Mesothelial cell of epicardium (in vitro differentiated cells): ENCODE measurements around the gene CUEDC2. TPM values are rescaled to one million over a fixed set of nuclear protein-coding genes. Genes with fewer than 3 reads are reported as not detected.

Experiments
- DNase-seq, 2 experiments: peaks; one replicate each; pipeline ENCODE4 v3.0.0; 2021; ENCODE audit warnings: low spot score in 2 of 2; ENCODE audit not compliant: unreplicated experiment in 2 of 2
- H3K27ac Mint-ChIP-seq: 2 replicates; pipeline ENCODE4 v1.8.0; 2021; ENCODE audit warnings: mixed read lengths
- H3K27me3 Mint-ChIP-seq: 2 replicates; pipeline ENCODE4 v1.8.0; 2021; ENCODE audit warnings: low read depth, mixed read lengths
- H3K36me3 Mint-ChIP-seq: 2 replicates; pipeline ENCODE4 v1.8.0; 2021; ENCODE audit warnings: mixed read lengths
- H3K4me1 Mint-ChIP-seq: 2 replicates; pipeline ENCODE4 v1.8.0; 2021; ENCODE audit warnings: mixed read lengths
- H3K4me3 Mint-ChIP-seq: 2 replicates; pipeline ENCODE4 v1.8.0; 2021; ENCODE audit warnings: mild to moderate bottlenecking, moderate library complexity, mixed read lengths
- H3K9me3 Mint-ChIP-seq: 2 replicates; pipeline ENCODE4 v1.8.0; 2021; ENCODE audit warnings: mixed read lengths
- CTCF ChIP-seq: fragments of 200-600 bp; sonication (generic); IDR thresholded peaks from one replicate; pipeline ENCODE4 v1.5.0; 2021; ENCODE audit warnings: antibody characterized with exemption; ENCODE audit not compliant: unreplicated experiment
- total RNA-seq: library from RNA; stranded (reverse); gene quantifications from 3 replicates; pipeline ENCODE4 v1.2.1, GENCODE V29; 2021

The CUEDC2 gene
- total RNA-seq, 1 donor from 2014 or later, result 75.6 TPM

GRCh38 chr10:102406815-102407214 is 25.6 kb downstream of the CUEDC2 start:
- TF ChIP-seq CTCF, result no peak
- no peak overlapping the region for H3K27ac Mint-ChIP-seq
- peaks cover 56% of the 10 kb centered on the region for H3K27me3 Mint-ChIP-seq
- no peak for DNase-seq
- no peak overlapping the region for H3K4me3 Mint-ChIP-seq
- no peaks in the 10 kb centered on the region for H3K9me3 Mint-ChIP-seq
- no peaks in the 10 kb centered on the region for H3K36me3 Mint-ChIP-seq
- peaks cover 26% of the 10 kb centered on the region for H3K4me1 Mint-ChIP-seq

- H3K4me1 Mint-ChIP-seq, result peaks cover 17% of the 10 kb centered on the region
- no peak for TF ChIP-seq CTCF
- H3K36me3 Mint-ChIP-seq, result peaks cover 1% of the 10 kb centered on the region
- H3K4me3 Mint-ChIP-seq, result no peak overlapping the region
- no peaks in the 10 kb centered on the region for H3K9me3 Mint-ChIP-seq
- H3K27ac Mint-ChIP-seq, result no peak overlapping the region
- no peak for DNase-seq
- peaks cover 45% of the 10 kb centered on the region for H3K27me3 Mint-ChIP-seq
Measured at GRCh38 chr10:102405632-102406031, 26.7 kb downstream of the CUEDC2 start.

- no peak for TF ChIP-seq CTCF
- Mint-ChIP-seq H3K27me3 (peaks cover 43% of the 10 kb centered on the region), H3K9me3 (no peaks in the 10 kb centered on the region)
Measured at GRCh38 chr10:102405108-102405571, 27.2 kb downstream of the CUEDC2 start.

GRCh38 chr10:102404361-102405107 is 27.8 kb downstream of the CUEDC2 start:
- peaks cover 37% of the 10 kb centered on the region for H3K27me3 Mint-ChIP-seq
- no peak overlapping the region for H3K27ac Mint-ChIP-seq
- no peak overlapping the region for H3K4me3 Mint-ChIP-seq
- H3K9me3 Mint-ChIP-seq, result no peaks in the 10 kb centered on the region
- TF ChIP-seq CTCF, result no peak
- H3K36me3 Mint-ChIP-seq, result peaks cover 1% of the 10 kb centered on the region
- peaks cover 10% of the 10 kb centered on the region for H3K4me1 Mint-ChIP-seq
- DNase-seq, result no peak

More at GRCh38 chr10:102405108-102405571, 27.2 kb downstream of the CUEDC2 start:
- Mint-ChIP-seq H3K4me1 (peaks cover 16% of the 10 kb centered on the region), H3K4me3 (no peak overlapping the region), H3K27ac (no peak overlapping the region), H3K36me3 (peaks cover 1% of the 10 kb centered on the region)
- no peak for DNase-seq

GRCh38 chr10:102403115-102403514 is 29.3 kb downstream of the CUEDC2 start:
- Mint-ChIP-seq H3K4me3 (no peak overlapping the region), H3K4me1 (peaks cover 4% of the 10 kb centered on the region), H3K36me3 (peaks cover 1% of the 10 kb centered on the region), H3K27me3 (peaks cover 27% of the 10 kb centered on the region), H3K27ac (no peak overlapping the region), H3K9me3 (no peaks in the 10 kb centered on the region)
- no peak for DNase-seq
- TF ChIP-seq CTCF, result no peak
